HG03575 (cell line): ENCODE results near the gene B3GALT6.

Experiments
- ATAC-seq: cut with Tn5 transposase; IDR thresholded peaks from one replicate; pipeline ENCODE4 v1.9.1; 2021; ENCODE audit not compliant: unreplicated experiment, insufficient number of reproducible peaks, low FRiP score; ENCODE audit errors: extremely low read depth

B3GALT6 gene

DNA sequence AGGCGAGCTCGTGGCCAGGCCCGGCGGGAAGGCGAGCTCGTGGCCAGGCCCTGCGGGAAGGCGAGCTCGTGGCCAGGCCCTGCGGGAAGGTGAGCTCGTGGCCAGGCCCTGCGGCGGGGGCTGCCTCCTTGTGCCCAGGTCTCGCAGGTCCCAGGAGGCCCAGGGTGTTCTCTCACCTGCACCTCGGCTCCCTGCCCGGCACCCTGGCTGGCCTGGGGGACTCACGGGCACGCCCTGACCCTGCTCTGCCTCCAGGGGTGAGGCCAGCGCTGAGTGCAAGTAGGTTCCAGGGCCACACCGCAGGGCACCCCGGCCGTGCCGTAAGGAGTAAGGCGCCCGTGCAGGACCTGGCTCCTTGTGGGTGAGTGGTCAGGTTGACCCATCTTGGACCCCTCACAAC lies 4.7 kb upstream of the B3GALT6 start:
- ATAC-seq = no peak

DNA sequence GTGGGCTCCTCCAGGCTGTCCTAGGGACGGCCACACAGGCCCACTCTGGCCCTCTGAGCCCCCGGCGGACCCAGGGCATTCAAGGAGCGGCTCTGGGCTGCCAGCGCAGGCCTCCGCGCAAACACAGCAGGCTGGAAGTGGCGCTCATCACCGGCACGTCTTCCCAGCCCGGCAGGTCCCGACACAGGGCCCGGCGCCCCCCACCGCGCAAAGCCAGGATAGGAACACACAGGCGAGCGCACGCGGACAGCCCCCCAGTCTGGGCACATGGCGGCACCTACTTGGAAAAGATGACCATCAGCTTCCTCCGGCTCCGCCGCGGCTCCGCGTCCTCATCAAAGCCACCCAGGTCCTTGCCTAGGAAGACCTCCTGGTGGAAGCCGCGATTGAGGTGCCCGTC lies 3.9 kb upstream of the B3GALT6 start:
- no peak for ATAC-seq

DNA sequence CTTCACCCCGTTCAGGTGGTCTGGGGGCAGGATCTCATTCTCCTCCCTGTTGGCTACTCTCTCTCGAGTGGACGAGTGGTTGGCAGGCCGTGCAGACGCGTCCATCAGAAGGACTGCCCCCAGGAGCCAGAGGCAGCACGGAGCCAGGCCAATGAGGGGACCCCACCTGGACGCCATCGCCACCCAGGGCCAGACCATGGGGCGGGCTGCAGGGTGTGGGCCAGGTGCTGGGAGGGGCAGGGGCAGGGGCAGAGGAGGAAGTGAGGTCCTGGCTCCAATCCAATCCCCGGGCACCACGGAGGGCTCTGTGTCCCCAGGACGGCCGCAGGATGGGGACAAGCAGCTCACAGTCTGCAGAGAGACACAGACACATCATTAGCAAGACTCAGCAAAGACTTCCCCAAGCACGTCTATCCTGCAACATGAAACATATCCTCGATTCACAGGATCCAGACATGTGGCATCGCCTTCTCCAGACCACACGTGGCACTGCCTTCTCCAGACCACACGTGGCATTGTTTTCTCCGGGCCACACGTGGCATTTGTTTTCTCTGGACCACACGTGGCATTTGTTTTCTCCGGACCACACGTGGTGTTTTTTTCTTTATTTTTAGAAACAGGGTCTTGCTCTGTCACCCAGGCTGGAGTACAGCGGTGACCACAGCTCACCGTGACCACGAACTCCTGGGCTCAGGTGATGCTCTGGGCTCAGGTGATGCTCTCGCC lies 3.3 kb upstream of the B3GALT6 start:
- ATAC-seq = no peak

DNA sequence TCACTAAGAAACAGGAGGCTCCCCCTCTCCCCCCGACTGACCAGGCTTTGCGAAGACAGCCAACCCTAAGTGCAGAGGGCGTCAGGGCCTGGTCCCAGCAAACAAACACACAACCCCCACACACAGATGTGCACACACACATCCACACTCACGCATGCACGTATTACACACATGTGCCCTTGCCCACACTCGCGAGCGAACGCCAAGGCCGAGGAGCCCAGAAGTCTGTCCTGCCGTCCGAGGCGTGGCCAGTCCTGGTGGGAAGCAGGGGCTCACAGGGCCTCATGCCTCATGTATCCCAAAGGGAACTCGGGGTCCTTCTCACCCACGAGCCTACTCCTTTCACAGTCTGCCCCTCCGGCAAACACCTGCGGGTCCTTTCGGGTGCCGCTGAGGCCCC lies 2.3 kb upstream of the B3GALT6 start:
- ATAC-seq = no peak

DNA sequence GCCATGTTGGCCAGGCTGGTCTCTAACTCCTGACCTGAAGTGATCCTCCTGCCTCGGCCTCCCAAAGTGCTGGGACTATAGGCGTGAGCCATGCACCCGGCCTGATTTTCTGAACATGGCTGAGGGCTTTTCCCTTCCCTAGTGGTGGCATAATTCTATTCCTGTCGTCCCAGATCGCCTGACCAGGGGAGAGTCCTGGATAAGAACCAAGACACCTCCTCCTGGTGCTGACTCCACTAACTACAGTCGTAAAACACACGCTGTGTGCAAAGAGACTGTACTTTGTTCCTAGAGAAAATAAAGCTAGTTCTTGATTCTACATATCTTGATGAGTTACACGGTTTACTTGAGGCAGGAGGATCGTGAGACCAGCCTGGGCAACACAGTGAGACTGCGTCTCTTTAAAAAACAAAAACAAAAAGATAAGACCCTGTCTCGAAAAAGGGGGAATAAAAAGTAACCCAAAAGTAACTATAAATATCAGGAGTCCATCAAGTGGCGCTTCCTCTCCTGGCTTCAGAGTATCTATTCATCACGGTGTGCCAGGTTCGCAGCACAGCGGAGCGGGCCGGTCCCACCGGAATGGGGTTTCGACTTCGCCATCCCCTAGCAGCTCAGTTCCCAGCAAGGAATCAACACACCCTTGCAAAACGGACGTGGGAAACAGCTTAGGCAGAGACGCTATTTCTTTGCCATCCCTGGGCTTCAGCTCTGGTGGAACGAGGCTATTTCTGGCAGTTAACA lies 1.2 kb upstream of the B3GALT6 start:
- no peak for ATAC-seq

DNA sequence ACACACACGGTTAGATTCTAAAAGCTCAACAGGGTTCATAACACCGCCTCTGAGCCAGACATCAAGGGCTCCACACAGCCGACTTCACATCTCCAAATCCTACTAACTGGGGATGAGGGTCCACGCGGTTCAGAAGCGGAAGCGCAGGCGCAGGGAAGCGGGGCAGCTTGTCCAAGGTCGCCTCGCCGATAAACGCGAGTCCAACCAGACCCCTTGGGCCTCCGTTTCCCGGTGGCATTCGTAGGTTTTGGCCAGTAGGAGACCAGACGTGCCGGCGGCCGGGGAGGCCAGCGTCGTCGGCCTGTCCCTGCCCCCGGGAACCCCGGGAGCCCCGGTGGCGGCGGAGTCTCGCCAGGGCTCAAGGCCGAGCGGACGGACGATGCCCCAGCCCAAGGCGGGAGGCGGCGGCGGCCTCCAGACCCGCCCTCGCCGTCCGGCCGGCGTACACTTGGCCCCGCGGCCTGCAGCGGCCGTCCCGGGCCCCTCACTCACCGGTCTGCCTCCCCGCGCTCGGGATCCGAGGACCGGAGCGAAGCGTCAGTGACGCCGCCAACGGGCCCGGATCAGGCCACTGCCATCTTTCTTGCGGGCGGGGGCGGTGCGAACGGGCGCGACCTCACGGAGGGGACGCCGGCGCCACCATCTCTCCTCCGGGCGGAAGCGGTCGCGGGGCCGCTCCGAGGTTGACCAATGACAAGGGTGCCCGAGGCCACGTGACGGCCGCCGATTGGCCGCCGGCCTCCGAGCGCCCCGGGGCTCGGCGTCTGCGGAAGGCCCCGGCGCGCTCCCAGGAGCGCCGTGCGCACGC lies 433 bp upstream of the B3GALT6 start, which contains the start of gene SDF4:
SDF4 (minus strand) TSS at position 602 of the 808 bp plus-strand sequence. CDS start 3,229 bp downstream, outside the sequence.
- ATAC-seq = peak; percentile 43

DNA sequence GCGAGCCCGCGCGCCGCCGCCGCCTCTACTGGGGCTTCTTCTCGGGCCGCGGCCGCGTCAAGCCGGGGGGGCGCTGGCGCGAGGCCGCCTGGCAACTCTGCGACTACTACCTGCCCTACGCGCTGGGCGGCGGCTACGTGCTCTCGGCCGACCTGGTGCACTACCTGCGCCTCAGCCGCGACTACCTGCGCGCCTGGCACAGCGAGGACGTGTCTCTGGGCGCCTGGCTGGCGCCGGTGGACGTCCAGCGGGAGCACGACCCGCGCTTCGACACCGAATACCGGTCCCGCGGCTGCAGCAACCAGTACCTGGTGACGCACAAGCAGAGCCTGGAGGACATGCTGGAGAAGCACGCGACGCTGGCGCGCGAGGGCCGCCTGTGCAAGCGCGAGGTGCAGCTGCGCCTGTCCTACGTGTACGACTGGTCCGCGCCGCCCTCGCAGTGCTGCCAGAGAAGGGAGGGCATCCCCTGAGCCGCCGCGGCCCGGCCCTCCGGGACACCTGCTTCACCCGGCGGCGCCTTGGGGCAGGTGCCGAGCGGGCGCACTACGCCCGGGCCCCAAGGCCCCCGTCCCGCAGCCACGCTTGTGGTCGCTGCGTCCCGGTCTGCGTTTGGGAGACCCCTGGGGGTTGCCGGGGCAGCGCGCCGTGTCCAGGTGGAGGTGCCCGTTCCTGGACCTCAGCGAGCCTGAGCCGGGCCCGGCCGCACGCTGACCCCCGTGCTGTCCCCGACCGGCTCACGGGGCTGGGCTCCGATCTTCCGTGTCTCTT lies 944 bp downstream of the B3GALT6 start:
- no peak for ATAC-seq

DNA sequence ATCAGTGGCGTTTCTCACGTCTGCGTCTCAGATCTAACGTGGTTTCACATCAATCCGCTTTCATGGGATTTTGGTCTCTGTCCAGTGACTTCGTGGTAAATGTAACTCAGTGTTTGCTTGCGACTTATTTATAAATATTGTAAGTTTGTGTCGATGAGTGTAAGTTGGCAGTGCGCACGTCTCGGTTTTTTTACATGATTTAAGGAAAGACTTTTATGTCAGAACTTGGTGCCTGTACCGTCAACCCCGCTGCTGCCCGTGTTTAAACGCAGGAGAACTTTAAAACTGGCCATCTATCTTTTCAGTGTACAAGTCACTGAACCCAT lies 1.5 kb downstream of the B3GALT6 start:
- no peak for ATAC-seq

DNA sequence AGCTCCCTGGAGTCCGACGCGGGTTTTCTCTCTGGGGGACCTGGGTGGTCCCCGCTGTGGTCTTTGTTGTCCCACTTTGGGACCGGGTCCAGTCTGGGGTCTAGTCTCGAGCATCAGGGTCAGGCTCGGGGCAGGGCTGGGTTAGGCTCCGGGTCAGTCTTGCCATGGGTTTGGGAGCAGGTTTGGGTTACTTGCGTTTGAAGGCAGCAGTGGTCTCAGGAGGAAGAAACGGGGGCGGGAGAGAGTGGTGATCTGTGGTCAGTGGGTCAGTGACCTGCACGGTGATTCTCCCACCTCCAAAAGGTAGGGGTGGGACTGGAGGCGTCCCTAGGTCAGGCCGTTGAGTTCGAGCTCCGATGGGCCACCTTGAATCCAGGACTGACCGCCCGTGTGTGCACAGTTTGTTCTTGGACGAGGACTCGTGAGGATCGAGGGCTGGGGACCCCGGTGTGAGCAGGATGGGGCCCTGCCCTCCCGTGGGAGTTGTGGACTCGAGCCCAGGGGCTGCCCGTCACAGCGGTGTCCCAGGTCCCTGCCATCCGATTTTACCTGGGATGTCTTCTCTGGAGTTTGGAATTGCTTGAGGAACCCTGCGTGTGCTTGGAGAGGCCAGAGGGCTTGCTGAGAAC lies 2.3 kb downstream of the B3GALT6 start:
- ATAC-seq = no peak

DNA sequence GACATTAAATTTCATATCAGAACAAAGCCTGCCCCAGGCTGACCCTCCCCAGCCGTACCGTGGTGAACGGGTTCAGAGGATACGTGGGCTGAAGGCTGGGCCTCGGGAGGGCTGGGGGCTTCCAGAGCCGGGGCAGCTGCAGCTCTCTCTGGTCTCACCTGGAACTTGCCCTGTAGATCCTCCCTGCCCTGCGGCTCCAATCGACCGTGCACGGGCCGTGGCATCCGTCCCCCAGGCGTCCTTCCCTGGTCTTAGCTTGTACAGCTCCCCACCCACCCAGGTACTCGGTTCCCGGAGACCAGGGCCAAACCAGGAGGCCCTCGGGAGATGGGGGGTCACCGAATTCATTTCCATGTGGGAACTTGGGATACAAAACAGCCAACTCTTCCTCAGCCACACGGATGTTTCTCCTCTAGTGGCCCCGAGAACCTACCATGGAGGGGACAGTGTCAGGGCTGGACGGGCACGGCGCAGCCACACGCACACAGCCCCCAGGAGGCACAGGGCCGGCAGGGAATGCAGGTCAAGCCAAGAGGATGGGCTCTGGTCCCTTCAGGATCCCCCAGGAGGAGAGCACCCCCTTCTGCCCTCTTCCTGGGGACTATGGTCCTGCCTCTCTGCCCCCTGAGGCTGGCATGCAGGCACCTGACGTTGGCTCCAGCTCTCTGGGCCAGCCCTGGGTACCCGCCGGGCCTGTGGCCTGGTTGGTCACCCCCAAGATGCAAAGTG lies 3.1 kb downstream of the B3GALT6 start:
- no peak for ATAC-seq

DNA sequence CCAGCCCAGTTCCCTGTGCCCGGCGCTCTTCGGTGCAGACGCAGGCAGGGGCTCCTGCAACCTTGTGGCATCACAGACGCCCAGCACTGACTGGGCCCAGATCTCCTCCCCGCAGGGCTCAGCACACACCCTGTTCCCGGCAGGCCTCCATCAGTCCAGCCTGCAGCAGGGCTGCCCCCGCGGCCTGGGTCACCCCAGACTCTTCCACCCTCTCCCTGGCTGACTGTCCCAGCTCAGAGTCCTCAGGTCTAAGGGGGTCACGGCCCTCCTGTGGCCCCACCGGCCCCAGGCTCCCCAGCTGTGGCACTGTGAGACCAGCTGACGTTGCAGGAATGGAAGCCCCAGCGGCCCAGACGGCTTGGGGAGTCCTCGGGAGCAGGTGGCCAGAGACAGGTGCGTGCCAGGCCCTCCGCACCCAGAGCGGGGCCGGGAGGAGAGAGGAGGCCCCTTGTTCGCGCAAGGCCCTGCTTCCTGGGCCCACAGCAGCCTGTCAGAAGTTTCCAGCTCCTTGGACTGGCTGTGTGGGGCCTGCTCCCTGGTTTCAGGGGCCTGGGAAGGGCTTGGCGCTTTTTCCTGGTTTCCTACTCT lies 4.2 kb downstream of the B3GALT6 start:
- no peak for ATAC-seq

DNA sequence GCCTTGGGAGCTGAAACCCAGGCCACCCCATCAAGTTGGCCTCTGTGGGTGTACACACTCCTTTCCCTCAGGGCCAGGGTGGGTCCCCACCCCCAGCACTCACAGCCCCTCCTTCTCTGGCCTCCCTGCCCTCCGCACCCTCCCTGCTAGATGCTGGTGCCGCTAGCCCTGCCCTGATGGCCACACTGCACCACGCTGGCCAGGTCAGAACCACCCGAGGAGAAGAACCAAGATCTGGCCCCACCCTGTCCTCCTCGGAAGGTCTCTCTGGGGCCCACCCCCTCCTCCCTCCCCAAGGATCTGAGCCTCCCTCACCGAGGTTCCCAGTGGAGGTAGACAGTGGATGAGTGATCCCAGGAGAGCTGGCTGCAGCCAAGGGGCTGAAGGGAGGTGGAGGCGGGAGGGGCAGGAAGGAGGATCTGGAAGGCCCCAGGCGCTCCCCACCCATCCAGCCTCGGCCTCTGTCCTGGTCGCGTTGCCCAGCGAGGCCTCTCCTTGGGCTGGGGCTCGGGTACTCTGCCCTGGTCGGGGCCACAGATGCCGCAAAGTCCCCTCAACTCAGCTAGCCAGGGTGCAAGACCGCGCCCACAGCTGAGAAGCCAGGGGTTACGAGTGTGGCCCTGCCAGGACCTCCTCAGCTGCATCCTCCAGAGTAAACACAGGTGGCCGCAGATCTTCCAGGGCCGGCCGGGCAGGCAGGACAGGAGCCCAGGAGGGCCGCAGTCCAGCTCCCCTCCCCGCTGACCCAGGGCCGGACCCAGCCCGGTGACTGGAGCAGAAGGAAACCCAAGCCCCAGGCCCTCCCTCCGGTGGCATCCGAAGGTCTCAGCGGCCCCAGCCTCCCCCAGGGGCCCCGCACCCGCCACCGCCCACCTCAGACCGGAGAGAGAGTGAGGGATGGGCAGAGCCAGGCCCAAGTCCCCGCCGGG lies 5.2 kb downstream of the B3GALT6 start:
- no peak for ATAC-seq

DNA sequence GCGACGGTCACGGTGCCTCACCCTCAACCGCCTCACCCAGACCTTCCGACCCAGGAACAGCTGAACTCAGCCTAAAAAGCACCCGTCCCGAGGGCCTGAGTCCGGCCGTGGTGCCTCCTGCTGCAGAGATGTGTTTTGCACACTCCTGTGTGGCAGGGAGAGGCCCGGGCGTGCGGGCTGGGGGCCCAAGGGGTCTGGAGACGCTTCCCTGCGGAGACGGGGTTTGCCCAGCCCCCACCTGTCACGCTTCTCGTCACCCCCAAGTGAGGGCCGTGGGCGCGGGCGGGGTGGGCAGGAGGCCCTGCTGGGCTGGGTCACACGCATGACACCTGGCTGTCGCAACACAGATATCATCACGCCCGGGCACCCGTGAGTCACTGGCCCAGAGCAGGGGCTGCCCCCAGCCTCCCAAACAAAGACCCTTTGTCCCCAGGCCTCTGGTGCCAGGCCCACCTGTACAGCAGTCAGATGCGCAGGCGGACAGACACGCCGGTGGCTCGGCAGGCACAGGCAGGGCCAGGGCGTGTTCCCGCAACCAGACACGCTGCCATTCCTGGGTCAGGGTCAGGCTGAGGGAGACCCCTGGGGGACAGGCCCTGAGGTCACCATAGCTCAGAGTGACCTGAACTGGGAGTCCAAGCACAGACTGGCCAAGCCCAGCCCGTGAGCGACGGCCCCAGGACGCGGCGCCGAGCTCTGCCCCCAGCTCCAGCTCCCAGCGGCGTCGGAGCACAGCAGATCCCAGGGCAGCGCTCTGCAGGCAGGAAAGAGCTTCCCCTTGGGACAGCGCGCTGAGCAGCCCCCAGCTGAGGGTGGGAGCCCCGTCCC lies 6.1 kb downstream of the B3GALT6 start:
- no peak for ATAC-seq

DNA sequence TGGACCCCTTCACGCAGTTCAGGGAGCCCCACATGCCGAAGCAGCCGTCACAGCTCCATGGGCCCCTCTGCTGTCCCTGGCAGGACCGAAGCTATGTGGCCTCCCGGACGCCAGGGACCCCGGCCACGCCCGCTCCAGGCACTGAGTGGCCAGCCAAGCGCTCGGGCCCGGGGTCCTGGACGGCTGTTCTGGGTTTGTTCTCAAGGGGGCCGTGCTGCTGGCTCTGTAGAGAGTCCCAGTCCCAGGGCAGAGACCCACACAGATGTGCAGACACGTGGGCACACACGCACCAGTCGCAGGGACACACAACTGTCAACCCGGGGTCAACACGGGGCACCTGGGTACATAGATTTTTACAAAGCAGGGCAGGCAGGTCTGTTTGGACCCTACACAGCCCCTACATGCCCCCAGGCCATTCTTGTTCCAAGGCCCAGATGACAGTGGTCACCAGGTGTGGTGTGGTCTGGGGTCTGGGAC lies 6.7 kb downstream of the B3GALT6 start:
- ATAC-seq = no peak

DNA sequence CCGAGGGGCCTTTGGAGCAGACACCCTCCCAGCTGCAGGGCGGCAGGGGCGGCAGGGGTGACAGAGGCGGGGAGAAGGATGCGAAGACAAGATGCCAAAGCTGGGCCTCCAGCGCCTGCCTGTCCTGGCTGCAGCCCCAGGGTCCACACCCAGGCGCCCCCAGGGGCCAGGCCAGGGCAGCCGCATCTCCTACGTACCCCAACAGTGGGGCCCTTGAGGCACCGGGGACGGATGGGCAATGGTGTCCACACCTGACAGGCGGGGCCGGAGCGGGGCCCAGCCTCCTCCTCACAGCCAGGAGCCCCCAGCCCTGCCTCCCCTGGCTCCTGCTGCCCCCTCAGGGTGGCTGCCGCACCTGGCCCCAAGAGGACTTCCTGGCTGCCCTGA lies 7.2 kb downstream of the B3GALT6 start:
- no peak for ATAC-seq
